ENCODE measurements around the gene MED25. TPM values are rescaled to one million over a fixed set of nuclear protein-coding genes. Genes with fewer than 3 reads are reported as not detected.
A peak's percentile ranks its signal among the peaks of the same experiment; 100 is the strongest.

MED25 gene
- total RNA-seq, 1 experiment from 2014 or later = 89.7 TPM

- Mint-ChIP-seq H3K36me3 (ENCODE audit: insufficient read depth, unreplicated experiment) (peaks cover 43% of the 10 kb centered on the region), H3K27me3 (ENCODE audit: unreplicated experiment) (no peaks in the 10 kb centered on the region), H3K27ac (ENCODE audit: unreplicated experiment) (peak overlapping the region; percentile 3), H3K9me3 (ENCODE audit: low read depth, unreplicated experiment) (no peaks in the 10 kb centered on the region), H3K4me3 (ENCODE audit: low read depth, unreplicated experiment) (no peak overlapping the region), H3K4me1 (ENCODE audit: low read depth, unreplicated experiment) (no peaks in the 10 kb centered on the region)
- TSS peak; percentile 26 for BruUV-seq (replicated peaks)
- intact Hi-C loops (cut with micrococcal nuclease; ENCODE audit: unreplicated experiment) = no loop called here
- no peak for TF ChIP-seq CTCF (IDR thresholded peaks at IDR 0.05; ENCODE audit: unreplicated experiment)
- CTCF ChIA-PET = no interaction called here
- DNase-seq = no peak
Measured at GRCh38 chr19:49805822-49806619, 12.1 kb upstream of the MED25 start.

GRCh38 chr19:49806620-49806959 lies 11.5 kb upstream of the MED25 start:
- H3K9me3 Mint-ChIP-seq (ENCODE audit: low read depth, unreplicated experiment) = no peaks in the 10 kb centered on the region
- no peaks in the 10 kb centered on the region for H3K4me1 Mint-ChIP-seq (ENCODE audit: low read depth, unreplicated experiment)
- BruUV-seq (replicated peaks) = no TSS peak
- H3K36me3 Mint-ChIP-seq (ENCODE audit: insufficient read depth, unreplicated experiment) = peaks cover 43% of the 10 kb centered on the region
- DNase-seq = no peak
- no peak overlapping the region for H3K4me3 Mint-ChIP-seq (ENCODE audit: low read depth, unreplicated experiment)
- no peak for TF ChIP-seq CTCF (IDR thresholded peaks at IDR 0.05; ENCODE audit: unreplicated experiment)
- intact Hi-C loops (cut with micrococcal nuclease; ENCODE audit: unreplicated experiment) = no loop called here
- CTCF ChIA-PET = no interaction called here
- H3K27me3 Mint-ChIP-seq (ENCODE audit: unreplicated experiment) = no peaks in the 10 kb centered on the region
- H3K27ac Mint-ChIP-seq (ENCODE audit: unreplicated experiment) = peak overlapping the region; percentile 3

GRCh38 chr19:49807058-49807903 lies 10.8 kb upstream of the MED25 start:
- no peak overlapping the region for H3K4me3 Mint-ChIP-seq (ENCODE audit: low read depth, unreplicated experiment)
- H3K27ac Mint-ChIP-seq (ENCODE audit: unreplicated experiment) = no peak overlapping the region
- no peaks in the 10 kb centered on the region for H3K27me3 Mint-ChIP-seq (ENCODE audit: unreplicated experiment)
- no TSS peak for BruUV-seq (replicated peaks)
- TF ChIP-seq CTCF (IDR thresholded peaks at IDR 0.05; ENCODE audit: unreplicated experiment) = no peak
- no peaks in the 10 kb centered on the region for H3K9me3 Mint-ChIP-seq (ENCODE audit: low read depth, unreplicated experiment)
- no peak for DNase-seq
- peaks cover 43% of the 10 kb centered on the region for H3K36me3 Mint-ChIP-seq (ENCODE audit: insufficient read depth, unreplicated experiment)
- intact Hi-C loops (cut with micrococcal nuclease; ENCODE audit: unreplicated experiment) = no loop called here
- CTCF ChIA-PET = no interaction called here
- no peaks in the 10 kb centered on the region for H3K4me1 Mint-ChIP-seq (ENCODE audit: low read depth, unreplicated experiment)

DNA sequence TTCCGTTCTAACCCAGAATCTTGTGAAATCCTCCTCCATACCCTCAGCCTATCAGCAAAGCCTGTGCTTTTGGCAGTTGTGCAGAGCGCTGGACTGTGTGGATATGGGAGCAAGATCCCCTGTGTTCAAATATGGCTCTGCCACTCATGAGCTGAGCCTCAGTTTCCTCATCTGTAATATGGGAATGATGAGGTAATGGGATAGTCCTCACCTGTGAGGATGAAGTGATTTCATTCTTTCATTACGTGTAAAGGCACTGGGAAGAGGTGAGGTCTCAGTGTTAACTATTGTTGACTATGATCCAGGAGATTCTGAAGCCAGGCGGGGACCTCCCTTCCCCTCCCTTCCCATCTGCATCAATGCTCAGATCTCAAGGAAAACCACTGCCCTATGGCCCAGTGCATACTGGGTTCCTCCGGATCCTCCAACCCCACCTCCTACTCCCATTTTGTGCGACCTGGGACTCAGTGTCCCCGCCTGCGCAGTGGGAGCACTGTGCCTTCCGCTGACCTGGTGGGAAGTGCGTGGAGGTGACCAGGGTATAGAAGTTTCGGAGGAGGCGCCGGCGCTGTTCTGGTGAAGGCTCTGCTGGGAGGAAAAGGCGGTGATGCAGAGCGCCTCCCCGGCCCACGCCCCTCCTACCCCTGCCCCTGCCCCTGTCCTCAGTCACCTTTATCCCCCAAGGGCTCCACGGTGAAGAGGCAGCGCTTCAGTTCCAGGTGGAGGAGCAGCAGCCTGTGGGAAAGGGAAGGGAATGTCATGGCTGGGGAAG lies 10.0 kb upstream of the MED25 start:
- BruUV-seq (replicated peaks) = no TSS peak
- TF ChIP-seq CTCF (IDR thresholded peaks at IDR 0.05; ENCODE audit: unreplicated experiment) = no peak
- no peaks in the 10 kb centered on the region for H3K4me1 Mint-ChIP-seq (ENCODE audit: low read depth, unreplicated experiment)
- no peak overlapping the region for H3K4me3 Mint-ChIP-seq (ENCODE audit: low read depth, unreplicated experiment)
- H3K36me3 Mint-ChIP-seq (ENCODE audit: insufficient read depth, unreplicated experiment) = peaks cover 43% of the 10 kb centered on the region
- no peak for DNase-seq
- H3K27me3 Mint-ChIP-seq (ENCODE audit: unreplicated experiment) = no peaks in the 10 kb centered on the region
- H3K27ac Mint-ChIP-seq (ENCODE audit: unreplicated experiment) = no peak overlapping the region
- intact Hi-C loops (cut with micrococcal nuclease; ENCODE audit: unreplicated experiment) = no loop called here
- H3K9me3 Mint-ChIP-seq (ENCODE audit: low read depth, unreplicated experiment) = no peaks in the 10 kb centered on the region
- CTCF ChIA-PET = interaction anchor here (0.6 kb wide), 1 partner anchor 857 kb away, joined by 3 read pairs; no protein-coding TSS in a partner anchor

Data from Calu3 (cell line).